GM19328 (cell line): Measurements from ENCODE around the gene NSDHL.
"Not testable (repeated sequence)": the region's sequence is repeated elsewhere in the genome, so short reads cannot be mapped to it uniquely, and the experiment has no call there.

ENCODE experiments used
- ATAC-seq: cut with Tn5 transposase; IDR thresholded peaks from one replicate; pipeline ENCODE4 v1.9.1; 2021; ENCODE audit warnings: mild to moderate bottlenecking, moderate library complexity; ENCODE audit not compliant: unreplicated experiment

The NSDHL gene

DNA sequence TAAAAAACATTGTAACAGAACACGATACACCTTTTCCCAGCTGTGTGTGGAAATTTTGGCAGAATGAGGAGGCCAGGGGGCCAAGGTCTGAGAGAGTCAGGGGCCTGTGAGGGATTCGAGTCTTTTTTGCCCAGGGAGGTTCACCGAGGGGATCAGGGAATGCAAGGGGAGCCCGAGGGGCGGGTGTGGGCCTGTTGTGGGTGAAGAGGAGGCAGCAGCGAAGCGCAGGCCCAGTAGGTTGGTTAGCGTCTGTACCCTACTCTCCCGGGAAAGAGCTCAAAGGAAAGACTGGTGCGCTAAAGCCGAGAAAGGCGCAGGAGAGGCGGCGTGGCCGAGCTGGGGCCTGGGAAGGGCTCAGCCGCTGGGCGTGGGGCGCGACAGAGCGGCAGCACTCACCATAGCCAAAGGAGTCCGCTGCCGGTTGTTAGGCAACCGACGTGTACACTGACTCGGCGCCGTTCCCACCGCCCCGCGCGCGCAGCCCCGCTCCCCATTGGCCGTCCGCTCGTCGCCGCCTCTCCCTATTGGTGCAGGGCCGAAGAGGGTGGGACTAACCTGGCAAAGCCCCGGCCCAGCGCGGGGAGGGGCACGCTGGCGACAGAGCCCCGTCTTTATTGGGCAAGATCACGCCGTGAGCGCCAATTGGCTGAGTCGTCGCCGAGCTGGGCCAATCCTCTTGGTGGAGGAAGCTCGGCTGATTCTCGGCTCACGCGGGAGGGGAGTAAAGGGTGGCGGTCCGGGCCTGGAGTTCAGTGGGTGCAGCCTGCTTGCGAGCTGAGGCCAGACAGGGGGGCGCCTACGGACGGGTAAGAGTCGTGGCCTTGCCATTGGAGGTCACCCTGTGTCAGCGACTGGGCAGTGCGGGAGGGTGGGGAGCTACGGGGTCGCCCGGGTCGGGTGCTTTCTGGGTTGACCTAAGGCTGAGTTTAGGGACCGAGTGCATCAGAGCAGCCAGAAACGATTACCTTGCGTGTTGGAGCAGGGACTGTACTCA is at the start of gene NSDHL, which contains the start of gene CETN2:
Gene NSDHL (plus strand): TSS at position 752 of the 994 bp plus-strand sequence. CDS start 15,262 bp downstream, outside the sequence.
Gene CETN2 (minus strand): TSS at position 446 of the 994 bp plus-strand sequence. CDS start 47 bp downstream, at position 399.
- ATAC-seq = peak; percentile 98

DNA sequence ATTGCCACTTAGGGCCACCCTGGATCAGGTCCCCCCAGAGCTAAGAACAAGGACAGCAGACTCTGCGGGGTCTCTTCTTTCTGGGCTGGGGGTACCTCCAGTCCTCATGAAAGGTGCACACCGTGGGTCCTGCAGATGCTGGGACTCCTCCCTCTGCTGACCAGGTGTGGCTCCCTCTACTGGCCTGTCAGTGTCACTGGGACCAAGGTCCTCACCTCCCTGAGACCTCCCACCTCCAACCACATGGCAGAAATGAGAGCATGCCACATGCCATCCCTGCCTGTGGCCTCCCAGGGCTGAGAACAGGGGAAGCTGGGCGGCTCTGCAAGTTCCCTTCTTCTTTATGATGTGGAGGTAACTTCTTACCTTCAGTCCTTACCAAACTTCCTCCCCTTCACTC is 43.8 kb upstream of the NSDHL start:
- ATAC-seq = peak; percentile 83

DNA sequence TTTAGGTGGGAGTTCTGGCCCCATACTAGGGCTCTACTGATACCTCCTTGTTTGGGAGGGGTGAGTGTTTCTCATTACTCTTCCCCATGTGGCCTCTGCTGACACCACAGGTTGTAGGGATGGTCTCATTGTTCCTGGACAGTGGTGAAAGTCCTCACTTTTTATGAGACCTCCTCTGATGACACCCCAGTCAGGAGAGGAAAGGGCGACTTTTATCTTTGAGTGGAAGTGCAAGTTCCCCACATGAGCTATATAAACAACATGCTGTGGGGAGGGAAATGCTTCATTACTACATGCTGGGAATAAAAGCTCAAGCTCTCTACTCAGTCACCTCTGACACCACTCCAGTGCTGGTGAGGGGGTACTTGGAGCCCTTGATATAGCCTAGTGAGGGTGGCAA is 31.9 kb upstream of the NSDHL start:
- no peak for ATAC-seq

DNA sequence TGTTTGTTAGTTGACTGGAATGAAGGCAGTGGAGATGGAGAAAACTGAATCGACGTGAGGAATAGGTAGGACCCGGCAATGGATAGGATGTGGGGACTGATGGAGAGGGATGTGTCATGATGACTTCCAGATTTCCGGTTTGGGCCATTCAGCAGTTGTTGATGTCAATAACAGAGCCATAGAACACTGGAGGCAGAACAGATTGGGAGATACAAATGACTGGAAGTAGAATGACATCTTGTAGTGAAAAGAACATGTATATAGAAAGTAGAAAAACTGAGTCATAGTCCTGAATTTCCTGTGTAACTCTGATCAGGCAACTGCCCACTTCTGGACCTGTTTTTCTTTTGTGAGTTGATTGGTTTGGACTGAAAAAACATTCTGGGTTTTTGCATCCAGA is 24.8 kb upstream of the NSDHL start:
- no peak for ATAC-seq

DNA sequence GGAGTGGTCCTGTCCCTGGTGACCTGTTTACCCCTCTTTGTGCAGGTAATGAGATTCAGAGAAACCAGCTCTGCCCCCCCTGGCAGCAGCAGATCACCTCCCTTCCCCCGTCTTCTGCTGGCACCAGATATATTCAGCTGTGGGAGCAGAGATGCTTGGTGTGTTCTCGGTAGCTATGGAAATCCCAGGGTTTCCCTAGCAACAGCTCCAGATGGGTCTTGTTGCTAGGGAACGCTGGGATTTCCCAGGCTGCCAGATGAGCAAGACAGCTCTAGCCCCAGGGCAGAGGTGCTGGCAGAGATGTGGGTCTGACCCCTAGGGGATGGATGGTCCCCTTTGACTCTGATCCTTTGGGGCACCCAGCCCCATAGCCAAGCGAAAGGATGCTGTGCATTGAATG is 20.5 kb upstream of the NSDHL start:
- ATAC-seq = no peak

DNA sequence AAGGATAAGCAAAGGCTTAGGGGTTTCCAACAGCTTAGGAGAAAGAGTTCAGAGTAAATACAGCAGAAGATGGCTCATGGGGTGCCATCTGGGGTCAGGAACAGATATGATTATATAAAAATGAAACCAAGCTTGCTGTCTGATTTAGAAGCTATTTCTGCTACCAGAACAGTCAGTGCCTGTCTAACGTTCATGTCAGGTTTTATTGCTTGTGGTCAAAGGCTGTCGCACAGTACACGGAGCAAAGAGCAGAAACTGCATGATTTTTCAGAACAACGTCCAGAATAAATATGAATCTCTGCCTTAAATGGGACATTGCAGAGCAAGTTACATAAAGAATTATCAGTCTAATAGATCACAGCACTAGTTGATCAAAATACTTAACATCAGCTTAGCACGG is 17.7 kb upstream of the NSDHL start:
- ATAC-seq = no peak

DNA sequence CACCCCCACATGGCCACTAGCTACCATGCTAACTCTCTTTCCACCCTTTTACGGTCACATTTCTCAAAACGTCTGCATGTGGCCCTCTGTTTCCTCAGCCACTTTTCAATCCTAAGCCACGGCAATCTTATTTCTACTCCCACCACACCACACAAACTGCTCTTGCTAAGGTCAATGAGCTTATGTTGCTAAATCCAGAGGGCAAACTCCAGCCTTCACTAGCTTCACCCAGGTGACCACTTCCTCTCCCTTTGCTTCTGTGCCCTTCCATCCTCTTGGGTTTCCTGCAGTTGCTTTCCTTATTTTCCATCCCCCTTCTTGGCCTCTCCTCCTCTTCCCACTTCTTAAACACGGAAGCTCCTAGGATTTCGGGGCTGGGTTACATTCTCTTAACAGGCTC is 16.8 kb upstream of the NSDHL start:
- ATAC-seq = no peak

DNA sequence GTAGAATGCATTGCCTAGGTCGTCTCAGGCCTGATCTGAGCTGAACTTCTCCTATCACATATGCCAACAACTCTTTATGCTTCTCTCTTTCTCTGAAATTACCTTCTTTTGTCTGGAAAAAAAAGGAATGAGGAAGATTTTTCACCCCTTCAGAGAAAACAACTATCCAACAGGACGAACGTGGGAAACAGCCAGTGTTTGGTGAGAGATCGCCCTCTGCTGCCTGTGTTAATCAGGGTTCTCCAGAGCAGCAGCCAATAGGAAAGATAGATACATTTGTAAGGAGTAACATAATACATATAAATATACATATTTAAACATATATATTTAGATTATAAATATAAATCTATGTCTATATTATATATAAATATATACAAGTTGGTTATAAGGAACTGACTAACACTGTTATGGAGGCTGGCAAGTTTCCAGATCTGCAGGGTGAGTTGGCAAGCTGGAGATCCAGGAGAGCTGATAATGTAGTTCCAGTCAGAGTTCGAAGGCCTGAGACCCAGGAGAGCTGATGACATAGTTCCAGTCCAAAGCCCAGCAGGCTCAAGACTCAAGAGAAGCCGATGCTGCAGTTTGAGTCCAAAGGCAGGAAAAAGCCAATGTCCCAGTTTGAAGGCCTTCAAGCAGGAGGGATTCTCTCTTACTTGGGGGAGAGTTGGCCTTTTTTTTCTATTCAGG is 13.6 kb upstream of the NSDHL start:
- ATAC-seq = no peak

DNA sequence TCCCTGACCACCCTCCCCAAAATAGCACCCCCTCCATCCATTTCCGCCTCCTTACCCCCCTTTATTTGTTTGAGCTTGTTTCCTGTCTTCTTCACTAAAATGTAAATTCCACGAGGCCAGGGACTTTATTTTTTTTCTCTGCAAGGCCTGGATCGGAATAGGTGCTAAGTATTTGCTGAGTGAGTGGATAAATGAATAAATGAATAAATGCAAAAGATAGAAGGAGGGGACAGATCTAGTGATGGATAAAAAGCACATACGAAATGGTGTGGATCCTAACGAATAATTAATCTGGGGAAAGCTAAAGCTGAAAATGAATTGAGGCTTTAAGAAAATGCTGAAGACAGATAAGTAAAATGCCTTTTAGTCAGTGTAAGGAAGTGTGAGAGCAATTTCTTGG is 12.5 kb upstream of the NSDHL start:
- no peak for ATAC-seq

DNA sequence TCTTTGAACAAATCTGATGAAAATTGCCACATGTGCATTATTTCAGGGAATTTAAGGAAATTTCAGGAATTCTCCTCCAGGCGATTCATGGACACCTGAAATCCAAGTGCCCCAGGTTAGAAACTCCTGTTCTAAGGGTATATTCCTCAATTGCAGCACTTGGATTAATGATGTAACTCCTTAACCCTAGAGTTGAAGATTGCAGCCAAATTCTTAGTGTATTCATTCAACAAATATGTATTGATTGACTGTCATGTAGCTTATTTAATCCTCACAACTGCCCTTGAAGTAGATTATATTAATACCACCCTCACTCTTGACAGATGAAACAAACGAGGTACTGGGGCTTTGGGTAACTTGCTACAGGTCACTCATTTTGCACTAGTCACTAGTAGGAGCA is 11.6 kb upstream of the NSDHL start:
- ATAC-seq = no peak

DNA sequence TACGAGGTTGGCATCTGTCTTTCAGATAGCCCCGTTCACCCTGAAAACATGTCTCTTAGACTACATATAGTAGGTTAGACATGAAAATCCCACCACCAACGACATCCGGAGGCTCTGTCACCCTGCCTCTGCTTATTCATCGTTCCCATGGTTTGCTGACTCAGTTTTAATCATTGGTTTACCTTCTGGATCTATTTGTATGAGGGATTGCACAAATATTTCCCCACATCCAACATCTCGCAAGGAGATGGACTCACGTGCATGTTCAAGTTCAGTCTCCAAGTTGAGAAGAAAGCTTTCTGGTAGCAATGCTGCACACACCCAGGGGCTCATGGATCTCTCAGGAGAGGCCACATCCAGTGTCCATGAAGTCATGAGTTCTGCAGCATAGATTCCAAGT is 11.1 kb upstream of the NSDHL start:
- no peak for ATAC-seq

DNA sequence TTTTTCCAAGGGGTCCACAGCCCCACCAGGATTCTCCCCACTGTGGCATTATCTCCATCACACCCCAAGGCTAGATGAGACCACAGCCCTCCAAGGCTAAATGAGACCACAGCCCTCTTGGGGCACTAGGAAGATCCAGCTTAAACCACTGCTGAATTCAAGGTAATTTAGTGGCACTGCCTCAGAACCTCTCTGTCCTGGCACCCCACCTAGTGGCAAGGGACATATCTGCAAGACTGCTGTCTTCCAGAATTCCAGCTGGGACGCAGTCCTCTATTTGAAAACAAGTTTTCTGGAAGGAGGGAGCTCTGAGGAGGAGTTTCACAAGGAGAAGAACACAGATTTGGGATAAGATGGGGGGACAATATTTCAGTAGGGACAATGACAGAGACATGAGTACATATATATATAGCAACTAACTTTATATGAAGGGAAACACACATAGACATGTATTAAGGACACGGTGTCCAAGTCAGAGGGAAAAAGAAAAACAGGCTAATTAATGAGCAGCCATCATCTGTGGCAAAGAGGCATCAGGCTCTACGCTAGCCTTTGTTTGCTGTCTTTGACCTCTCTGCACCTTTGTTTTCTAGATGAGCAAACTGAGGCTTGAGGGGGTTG is 9.6 kb upstream of the NSDHL start:
- ATAC-seq = no peak

DNA sequence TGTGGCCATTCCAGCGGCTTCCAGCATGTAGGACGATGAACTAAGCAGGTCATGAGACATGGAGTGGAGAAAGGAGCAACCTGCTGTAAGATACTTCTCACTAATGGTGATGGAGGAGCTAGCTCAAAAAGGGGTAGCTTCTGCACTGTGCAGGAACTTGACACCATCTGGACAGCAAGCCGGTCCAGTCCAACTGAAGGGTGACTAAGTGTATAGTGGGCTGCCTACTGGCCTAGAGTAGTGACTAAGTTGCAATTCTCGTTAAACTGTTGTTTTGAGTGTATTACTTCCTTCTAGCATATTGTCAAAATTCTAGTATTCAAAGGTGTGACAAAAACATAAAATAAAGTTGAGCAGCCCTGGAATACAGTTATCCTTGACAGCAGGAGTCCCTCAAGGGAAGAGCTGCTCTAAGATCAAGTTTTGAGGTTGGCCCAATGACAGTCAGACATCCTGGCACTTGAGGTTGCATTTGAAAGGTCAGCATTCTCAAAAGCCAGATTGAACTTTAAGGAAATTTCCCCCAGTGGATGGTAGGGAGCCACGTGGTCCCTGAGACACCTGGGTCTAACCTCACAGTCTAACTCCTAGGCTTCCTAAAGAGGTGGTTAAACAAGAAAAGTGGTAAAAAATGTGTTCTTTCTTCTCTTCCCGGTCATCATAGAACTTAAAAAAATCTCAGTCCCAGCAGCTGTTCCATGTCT is 8.3 kb upstream of the NSDHL start:
- no peak for ATAC-seq

DNA sequence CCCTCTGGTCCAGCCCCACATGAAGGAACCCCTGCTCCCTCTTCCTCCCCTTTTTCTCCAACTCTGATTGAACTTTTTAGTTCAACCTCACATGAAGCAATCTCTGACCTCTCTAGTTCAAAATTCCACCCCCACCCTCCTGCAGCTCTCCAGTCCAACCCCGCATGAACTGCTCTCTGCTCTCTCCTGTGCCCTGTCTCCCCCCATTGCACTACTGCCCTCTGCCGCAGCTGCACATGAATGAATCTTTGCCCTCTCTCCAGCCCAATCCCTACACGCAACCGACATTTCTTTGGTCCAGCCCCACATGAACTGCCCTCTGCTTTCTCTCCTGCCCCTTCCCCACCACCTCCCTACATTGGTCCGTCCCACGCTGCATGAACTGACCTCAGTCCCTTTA is 7.2 kb upstream of the NSDHL start:
- no peak for ATAC-seq

DNA sequence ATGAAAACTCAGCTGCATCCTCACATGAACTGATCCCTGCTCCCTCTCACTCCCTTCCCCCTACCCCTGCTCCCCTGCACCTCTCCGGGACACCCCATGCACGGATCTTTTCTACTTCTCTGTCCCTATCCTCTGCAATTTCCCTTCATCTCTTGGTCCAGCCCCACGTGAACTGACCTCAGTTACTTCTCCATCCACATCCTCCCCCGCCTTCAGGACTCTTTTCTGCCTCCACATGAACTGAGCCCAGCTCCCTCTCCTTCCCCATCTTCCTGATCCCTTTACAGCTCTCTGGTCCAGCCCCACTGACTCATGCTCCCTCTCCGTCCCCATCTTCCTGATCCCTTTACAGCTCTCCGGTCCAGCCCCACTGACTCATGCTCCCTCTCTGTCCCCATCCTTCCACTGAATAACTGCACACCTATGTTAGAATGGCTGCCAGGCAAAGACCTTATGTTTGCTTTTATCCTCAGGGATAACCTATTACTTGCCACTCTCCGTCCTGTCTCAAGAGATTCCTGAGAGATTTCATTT is 6.0 kb upstream of the NSDHL start:
- no peak for ATAC-seq

DNA sequence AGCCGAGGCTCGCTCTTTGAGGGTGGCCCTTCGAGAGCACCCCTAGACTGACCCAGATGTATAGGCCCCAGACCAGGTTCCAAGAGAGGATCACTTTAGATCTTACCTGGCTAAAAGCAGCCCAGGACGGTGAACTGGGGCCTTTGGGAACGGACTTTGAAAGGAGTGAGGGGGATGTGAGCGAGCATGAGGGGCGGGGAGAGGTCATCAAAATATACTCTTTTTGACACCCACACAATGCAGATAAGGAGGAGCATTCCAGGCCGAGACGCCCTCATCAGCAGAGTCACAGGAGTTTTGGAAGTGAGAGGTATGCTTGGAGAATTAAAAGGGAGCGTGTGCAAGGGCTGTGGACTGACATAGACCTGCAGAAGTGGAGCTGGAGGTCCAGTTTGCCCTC is 528 bp downstream of the NSDHL start:
- no peak for ATAC-seq

DNA sequence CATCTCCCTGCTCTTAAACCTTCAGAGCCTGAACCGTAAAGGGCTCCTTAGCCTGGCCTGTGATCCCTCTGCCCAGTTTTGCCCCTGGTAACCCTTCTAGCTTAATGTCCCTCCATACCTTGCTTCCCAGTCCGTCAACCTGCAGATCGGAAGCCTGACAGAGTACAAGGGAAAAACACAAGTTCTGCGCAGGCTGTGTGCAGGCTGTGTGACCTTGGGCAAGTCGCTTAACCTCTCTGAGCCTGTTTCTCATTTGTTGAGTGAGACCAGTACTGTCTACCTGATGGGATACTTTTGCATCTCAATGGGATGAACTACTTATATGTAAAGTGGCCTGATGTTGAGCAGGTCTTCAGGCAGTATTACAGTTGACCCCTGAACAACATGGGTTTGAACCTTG is 1.7 kb downstream of the NSDHL start:
- ATAC-seq = no peak

DNA sequence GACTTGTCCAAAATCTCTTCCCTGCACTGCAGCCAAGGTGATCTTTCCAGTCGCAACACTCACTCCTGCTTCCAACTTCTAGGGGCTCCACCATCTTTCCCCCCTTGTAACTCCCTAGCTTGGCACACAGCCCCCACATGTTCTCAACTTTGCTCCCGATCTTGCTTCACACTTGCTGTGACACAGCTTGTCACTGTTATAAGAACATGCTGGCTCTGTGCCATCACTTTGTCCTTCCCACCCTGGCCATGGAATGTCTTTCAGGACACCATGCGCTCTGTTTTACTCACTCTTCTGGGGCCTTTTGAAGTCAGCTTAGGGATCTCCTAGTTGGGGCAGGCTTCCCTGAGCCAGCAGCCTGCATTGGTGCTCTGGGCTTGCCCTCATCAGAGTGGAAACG is 2.5 kb downstream of the NSDHL start:
- no peak for ATAC-seq

DNA sequence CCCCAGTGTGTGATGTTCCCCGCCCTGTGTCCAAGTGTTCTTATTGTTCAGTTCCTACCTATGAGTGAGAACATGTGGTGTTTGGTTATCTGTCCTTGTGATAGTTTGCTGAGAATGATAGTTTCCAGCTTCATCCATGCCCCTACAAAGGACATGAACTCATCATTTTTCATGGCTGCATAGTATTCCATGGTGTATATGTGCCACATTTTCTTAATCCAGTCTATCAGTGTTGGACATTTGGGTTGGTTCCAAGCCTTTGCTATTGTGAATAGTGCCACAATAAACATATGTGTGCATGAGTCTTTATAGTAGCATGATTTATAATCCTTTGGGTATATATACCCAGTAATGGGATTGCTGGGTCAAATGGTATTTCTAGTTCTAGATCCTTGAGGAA is 4.6 kb downstream of the NSDHL start:
- ATAC-seq = not testable (repeated sequence)

DNA sequence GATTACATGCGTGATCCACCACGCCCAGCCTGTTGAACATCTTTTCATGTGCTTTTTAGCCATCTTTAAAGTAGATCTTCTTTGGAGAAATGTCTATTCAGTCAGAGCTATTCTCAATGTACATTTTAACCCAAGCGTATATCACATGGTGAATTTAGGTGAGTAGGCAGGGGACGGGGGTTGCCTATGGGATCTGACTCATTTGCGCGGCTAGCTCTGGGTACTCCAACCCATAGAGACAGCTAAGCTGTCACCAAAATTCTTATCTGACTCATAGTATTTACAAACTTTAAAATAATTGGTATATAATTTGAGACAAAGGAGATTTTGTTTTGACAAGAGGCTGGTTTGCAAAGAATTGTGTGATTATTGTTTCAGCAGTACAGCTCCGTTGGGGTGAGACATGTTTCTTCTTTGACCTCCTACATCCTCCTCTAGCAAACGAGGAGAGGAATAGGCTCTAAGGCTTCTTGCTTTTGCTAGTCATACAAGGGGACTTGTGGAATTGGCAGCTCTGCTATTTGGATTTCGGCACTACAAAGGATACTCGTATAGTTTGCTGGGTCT is 12.0 kb downstream of the NSDHL start:
- no peak for ATAC-seq
